ENCODE measurements around the gene ZBTB48. TPM values are rescaled to one million over a fixed set of nuclear protein-coding genes. Genes with fewer than 3 reads are reported as not detected.
"Not testable (repeated sequence)": the region's sequence is repeated elsewhere in the genome, so short reads cannot be mapped to it uniquely, and the experiment has no call there.

ZBTB48 gene
- total RNA-seq, 2 experiments from 2014 or later: 15.0 to 18.3 TPM

DNA sequence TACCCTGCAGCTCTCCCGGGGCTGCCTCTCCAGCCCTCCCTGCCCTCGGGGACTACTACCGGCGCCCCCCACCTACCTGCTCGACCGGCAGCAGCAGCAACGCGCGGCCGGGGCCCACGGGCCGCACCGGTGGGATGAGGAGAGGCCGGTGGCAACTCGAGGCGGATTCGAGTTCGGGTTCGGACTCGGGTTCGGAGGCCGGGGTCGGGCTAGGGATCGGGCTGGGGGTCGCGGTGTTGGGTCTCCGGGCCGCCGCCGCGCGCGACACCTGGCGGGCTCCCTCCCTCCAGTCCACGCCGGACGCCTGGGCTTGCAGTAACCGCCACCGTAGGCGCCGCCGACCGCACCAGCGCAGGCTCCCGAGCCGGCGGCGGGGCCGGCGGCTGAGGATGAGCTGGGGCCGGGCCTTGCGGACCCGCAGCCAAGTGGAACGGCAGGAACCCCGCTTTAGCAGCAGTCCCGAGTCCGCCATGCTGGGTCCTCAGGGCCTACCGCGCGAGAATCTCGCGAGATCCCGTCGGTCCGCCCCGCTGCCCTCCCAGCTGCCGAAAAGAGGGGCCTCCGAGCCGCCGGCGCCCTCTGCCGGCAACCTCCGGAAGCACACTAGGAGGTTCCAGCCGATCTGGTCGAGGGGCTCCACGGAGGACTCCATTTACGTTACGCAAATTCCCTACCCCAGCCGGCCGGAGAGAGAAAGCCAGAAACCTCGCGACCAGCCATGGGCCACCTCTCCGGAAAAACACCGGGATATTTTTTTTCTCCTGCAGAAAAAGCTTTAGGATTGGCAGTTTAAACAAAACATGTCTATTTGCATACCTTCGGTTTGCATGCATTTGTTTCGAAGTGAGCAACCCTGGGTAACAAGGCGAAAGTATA lies 25.5 kb upstream of the ZBTB48 start, which contains the start of gene NOL9:
Gene NOL9, minus strand, starts transcription at position 483 of the 876 bp plus-strand sequence. Its CDS starts 11 bp downstream, at position 472.
- H3K36me3 Mint-ChIP-seq (ENCODE audit: low read depth): peaks cover 5% of the 10 kb centered on the region
- intact Hi-C loops (cut with micrococcal nuclease): loop anchor here (1.0 to 5.0 kb wide), 6 partner anchors 25 to 148 kb away; partner anchors contain the start of genes DNAJC11, PHF13 and ZBTB48
- no peaks in the 10 kb centered on the region for H3K27me3 Mint-ChIP-seq (ENCODE audit: low read depth)
- peak within 1 kb of the TSS; percentile 24 for H3K27ac Mint-ChIP-seq
- peak within 1 kb of the TSS; percentile 80 for H3K4me3 Mint-ChIP-seq
- CTCF ChIA-PET: interaction anchor here (0.6 to 2.8 kb wide), 11 partner anchors 17 to 72 kb away, joined by 3 to 14 read pairs (median 4); partner anchors contain the start of genes PHF13 and ZBTB48
- H3K4me1 Mint-ChIP-seq (ENCODE audit: low read depth): peaks cover 19% of the 10 kb centered on the region
- no peaks in the 10 kb centered on the region for H3K9me3 Mint-ChIP-seq
- peak; percentile 96 for DNase-seq

DNA sequence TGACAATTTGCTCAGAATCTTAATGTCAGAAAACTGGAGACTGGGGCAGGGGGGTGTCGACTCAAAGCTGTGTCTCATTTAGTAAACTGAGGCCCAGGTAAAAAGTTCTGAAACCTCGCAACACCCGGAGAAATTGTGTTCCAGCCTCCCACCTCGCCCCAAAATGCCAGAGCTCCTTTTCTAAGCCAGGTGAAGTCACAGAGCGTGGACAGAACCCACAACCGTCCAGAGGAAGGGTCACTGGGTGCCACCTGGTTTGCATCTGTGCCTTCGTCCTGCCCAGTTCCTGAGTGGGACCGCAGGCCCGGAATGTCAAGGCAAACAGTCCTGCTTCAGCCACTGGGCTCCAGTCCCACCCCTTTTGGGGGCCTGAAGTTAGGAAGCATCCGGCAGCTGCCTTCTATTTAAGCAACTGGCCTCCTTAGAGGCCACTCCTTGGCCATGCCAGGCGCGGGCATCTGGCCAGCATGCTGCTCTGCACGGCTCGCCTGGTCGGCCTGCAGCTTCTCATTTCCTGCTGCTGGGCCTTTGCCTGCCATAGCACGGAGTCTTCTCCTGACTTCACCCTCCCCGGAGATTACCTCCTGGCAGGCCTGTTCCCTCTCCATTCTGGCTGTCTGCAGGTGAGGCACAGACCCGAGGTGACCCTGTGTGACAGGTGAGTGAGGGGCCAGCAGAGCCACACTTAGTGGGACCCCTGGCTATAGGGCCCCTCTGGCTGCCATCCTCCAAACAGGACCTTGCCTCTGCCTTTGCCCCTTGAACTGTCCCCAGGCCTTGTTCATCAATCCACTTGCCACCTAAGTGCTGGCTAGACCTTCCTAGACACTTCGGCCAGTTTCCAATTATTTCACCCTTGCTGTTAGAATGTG lies 24.7 kb upstream of the ZBTB48 start, which contains the start of gene TAS1R1:
Gene TAS1R1, plus strand, starts transcription at position 401 of the 872 bp plus-strand sequence. Its CDS starts 67 bp downstream, at position 468.
- CTCF ChIA-PET: interaction anchor here (0.7 to 2.8 kb wide), 10 partner anchors 17 to 72 kb away, joined by 3 to 14 read pairs (median 4); partner anchors contain the start of genes PHF13 and ZBTB48
- H3K4me3 Mint-ChIP-seq: peak within 1 kb of the TSS; percentile 80
- H3K27me3 Mint-ChIP-seq (ENCODE audit: low read depth): no peaks in the 10 kb centered on the region
- H3K4me1 Mint-ChIP-seq (ENCODE audit: low read depth): peaks cover 19% of the 10 kb centered on the region
- intact Hi-C loops (cut with micrococcal nuclease): loop anchor here (1.0 to 5.0 kb wide), 6 partner anchors 24 to 147 kb away; partner anchors contain the start of genes DNAJC11, PHF13 and ZBTB48
- H3K9me3 Mint-ChIP-seq: no peaks in the 10 kb centered on the region
- DNase-seq: no peak
- H3K27ac Mint-ChIP-seq: peak within 1 kb of the TSS; percentile 24
- H3K36me3 Mint-ChIP-seq (ENCODE audit: low read depth): peaks cover 2% of the 10 kb centered on the region

DNA sequence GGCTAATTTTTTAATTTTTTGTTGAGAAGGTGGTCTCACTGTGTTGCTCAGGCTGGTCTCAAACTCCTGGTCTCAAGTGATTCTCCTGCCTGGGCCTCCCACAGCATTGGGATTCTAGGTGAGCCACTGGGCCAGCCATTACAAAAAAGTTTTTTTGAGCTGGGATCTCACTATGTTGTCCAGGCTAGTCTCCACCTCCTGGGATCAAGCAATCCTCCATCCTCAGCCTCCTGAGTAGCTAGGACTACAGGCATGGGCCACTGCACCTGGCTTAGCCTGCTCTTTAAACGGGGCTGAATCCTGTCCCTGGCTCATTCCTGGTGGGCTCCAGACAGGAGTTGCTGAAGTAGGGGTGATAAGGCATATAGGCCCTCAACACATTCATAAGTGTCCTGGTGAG lies 22.2 kb upstream of the ZBTB48 start:
- H3K4me3 Mint-ChIP-seq: no peak overlapping the region
- CTCF ChIA-PET: interaction anchor here (0.6 kb wide), 2 partner anchors 88 to 91 kb away, joined by 3 to 5 read pairs; no protein-coding TSS in a partner anchor

DNA sequence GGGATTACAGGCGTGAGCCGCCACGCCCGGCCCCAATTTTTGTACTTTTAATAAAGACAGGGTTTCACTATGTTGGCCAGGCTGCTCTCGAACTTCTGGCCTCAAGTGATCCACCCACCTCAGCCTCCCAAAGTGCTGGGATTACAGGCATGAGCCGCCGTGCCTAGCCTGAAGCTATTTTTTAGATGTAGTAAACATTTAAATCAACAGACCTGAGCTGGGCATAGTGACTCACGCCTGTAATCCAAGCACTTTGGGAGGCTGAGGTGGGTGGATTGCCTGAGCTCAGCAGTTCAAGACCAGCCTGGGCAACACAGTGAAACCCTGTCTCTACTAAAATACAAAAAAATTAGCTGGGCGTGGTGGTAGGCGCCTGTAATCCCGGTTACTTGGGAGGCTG lies 20.6 kb upstream of the ZBTB48 start:
- H3K36me3 Mint-ChIP-seq (ENCODE audit: low read depth); H3K27ac Mint-ChIP-seq; H3K4me3 Mint-ChIP-seq; DNase-seq; H3K4me1 Mint-ChIP-seq (ENCODE audit: low read depth); H3K27me3 Mint-ChIP-seq (ENCODE audit: low read depth); H3K9me3 Mint-ChIP-seq; intact Hi-C loops (cut with micrococcal nuclease): not testable (repeated sequence)
- CTCF ChIA-PET: interaction anchor here (0.6 to 0.7 kb wide), 2 partner anchors 72 to 217 kb away, joined by 3 read pairs; no protein-coding TSS in a partner anchor

More for the DNA sequence above, 22.2 kb upstream of the ZBTB48 start:
- Mint-ChIP-seq H3K27ac (no peak overlapping the region), H3K36me3 (ENCODE audit: low read depth) (no peaks in the 10 kb centered on the region), H3K4me1 (ENCODE audit: low read depth) (peaks cover 13% of the 10 kb centered on the region), H3K9me3 (no peaks in the 10 kb centered on the region), H3K27me3 (ENCODE audit: low read depth) (no peaks in the 10 kb centered on the region)
- intact Hi-C loops (cut with micrococcal nuclease): no loop called here
- DNase-seq: no peak

DNA sequence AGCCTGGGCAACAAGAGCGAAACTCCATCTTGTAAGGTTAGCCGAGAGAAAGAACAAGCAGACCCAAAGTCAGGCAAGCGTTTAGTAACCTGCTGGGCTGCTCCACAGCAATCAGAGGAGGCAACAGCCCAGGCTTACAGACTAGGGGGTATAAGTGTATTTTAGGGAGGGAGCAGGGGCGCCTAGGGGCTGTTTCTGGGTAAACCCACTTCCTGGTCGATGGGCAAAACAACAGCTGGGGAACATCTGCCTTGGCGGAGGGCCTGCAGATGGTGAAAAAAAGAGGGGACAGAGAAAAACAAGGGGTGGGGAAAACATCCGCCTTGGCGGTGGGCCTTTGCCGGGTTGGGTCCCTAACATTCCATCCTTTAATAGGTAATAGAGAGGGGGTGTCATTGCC lies 19.5 kb upstream of the ZBTB48 start:
- H3K4me3 Mint-ChIP-seq: no peak overlapping the region
- DNase-seq: no peak
- H3K27ac Mint-ChIP-seq: no peak overlapping the region
- no peaks in the 10 kb centered on the region for H3K36me3 Mint-ChIP-seq (ENCODE audit: low read depth)
- H3K27me3 Mint-ChIP-seq (ENCODE audit: low read depth): no peaks in the 10 kb centered on the region
- CTCF ChIA-PET: no interaction called here
- H3K4me1 Mint-ChIP-seq (ENCODE audit: low read depth): no peaks in the 10 kb centered on the region
- H3K9me3 Mint-ChIP-seq: no peaks in the 10 kb centered on the region
- intact Hi-C loops (cut with micrococcal nuclease): no loop called here

DNA sequence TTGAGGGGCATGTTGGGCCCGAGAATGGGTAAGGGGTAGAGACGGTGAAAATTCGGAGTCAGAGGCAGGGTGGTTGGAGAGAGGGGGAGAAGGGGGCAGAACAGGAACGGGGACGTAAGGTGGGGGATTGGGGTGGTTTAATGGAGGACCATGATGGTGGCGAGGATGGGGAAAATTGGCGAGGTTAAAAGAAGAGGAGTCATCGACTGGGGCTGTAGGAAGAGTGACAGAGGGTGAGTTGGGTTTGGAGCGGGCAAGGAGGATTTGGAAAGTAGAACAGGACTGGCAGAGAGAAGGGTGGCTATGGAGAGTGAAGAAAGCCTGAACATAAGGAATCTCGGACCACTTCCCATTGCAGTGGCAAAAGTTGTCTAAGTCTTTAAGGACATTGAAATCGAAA lies 10.8 kb upstream of the ZBTB48 start:
- Mint-ChIP-seq H3K9me3 (peaks cover 9% of the 10 kb centered on the region), H3K27me3 (ENCODE audit: low read depth) (no peaks in the 10 kb centered on the region), H3K27ac (no peak overlapping the region), H3K4me3 (no peak overlapping the region), H3K36me3 (ENCODE audit: low read depth) (no peaks in the 10 kb centered on the region), H3K4me1 (ENCODE audit: low read depth) (no peaks in the 10 kb centered on the region)
- CTCF ChIA-PET: interaction anchor here (0.6 kb wide), 1 partner anchor 19 kb away, joined by 3 read pairs; no protein-coding TSS in a partner anchor
- intact Hi-C loops (cut with micrococcal nuclease): no loop called here
- no peak for DNase-seq

DNA sequence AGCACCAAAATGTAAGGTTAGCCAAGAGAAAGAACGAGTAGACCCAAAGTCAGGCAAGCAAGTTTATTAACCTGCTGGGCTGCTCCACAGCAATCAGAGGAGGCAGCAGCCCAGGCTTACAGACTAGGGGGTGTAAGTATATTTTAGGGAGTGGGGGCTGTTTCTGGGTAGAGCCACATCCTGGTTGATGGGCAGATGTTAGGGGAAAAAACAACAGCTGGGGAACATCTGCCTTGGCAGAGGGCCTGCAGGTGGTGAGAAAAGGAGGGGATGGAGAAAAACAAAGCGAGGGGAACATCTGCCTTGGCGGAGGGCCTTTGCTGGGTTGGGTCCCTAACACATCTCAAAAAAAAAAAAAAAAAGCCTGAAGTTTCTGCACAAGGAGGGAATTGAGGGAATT lies 9.7 kb upstream of the ZBTB48 start:
- CTCF ChIA-PET: no interaction called here
- no peaks in the 10 kb centered on the region for H3K27me3 Mint-ChIP-seq (ENCODE audit: low read depth)
- intact Hi-C loops (cut with micrococcal nuclease): no loop called here
- H3K27ac Mint-ChIP-seq: no peak overlapping the region
- DNase-seq: no peak
- no peaks in the 10 kb centered on the region for H3K4me1 Mint-ChIP-seq (ENCODE audit: low read depth)
- no peaks in the 10 kb centered on the region for H3K36me3 Mint-ChIP-seq (ENCODE audit: low read depth)
- H3K4me3 Mint-ChIP-seq: no peak overlapping the region
- peaks cover 9% of the 10 kb centered on the region for H3K9me3 Mint-ChIP-seq

DNA sequence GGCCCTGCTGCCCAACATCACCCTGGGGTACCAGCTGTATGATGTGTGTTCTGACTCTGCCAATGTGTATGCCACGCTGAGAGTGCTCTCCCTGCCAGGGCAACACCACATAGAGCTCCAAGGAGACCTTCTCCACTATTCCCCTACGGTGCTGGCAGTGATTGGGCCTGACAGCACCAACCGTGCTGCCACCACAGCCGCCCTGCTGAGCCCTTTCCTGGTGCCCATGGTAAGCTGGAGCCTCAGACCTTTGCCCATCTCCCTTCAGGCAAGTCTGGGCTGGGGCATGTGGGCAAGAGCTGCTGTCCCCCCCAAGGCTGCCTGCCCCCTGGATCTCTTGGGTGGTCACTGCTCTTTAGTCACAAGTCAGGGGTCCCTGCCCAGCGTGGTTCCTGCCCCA lies 8.8 kb upstream of the ZBTB48 start:
- no peak overlapping the region for H3K27ac Mint-ChIP-seq
- peaks cover 9% of the 10 kb centered on the region for H3K9me3 Mint-ChIP-seq
- intact Hi-C loops (cut with micrococcal nuclease): no loop called here
- CTCF ChIA-PET: no interaction called here
- no peak for DNase-seq
- H3K4me1 Mint-ChIP-seq (ENCODE audit: low read depth): no peaks in the 10 kb centered on the region
- no peaks in the 10 kb centered on the region for H3K36me3 Mint-ChIP-seq (ENCODE audit: low read depth)
- no peak overlapping the region for H3K4me3 Mint-ChIP-seq
- H3K27me3 Mint-ChIP-seq (ENCODE audit: low read depth): no peaks in the 10 kb centered on the region

DNA sequence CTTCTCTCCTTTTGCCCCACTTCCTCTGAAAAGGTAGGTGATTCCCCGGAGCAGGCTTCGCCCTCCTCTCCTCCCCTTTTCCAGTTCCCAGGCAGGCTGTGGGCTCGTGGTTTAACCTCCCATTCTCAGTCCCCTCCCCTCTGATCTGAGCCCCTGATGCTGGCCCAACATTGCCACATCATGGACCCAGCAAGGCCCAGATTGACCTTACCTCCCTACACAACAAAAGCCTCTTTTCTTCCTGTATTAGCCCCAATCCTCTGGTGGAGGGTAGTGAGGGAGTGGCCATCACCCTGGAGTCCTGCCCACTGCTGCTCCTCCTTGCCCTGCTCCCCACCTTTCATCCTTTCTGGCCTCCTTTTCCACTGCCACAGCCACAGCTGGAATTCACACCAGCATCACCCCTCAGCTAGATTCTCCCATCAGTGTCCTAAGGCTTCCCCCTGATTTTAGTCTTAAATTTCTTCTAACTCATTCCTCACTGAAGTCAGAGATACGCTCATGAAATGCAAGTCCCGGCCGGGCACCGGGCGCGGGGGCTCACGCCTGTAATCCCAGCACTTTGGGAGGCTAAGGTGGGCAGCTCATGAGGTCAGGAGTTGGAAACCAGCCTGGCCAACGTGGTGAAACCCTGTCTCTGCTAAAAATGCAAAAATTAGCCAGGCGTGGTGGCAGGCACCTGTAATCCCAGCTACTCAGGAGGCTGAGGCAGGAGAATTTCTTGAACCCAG lies 7.0 kb upstream of the ZBTB48 start:
- Mint-ChIP-seq H3K4me1 (ENCODE audit: low read depth) (no peaks in the 10 kb centered on the region), H3K36me3 (ENCODE audit: low read depth) (no peaks in the 10 kb centered on the region), H3K9me3 (peaks cover 9% of the 10 kb centered on the region), H3K4me3 (no peak overlapping the region), H3K27ac (no peak overlapping the region), H3K27me3 (ENCODE audit: low read depth) (no peaks in the 10 kb centered on the region)
- intact Hi-C loops (cut with micrococcal nuclease): no loop called here
- no peak for DNase-seq
- CTCF ChIA-PET: interaction anchor here (0.7 to 0.8 kb wide), 2 partner anchors 11 to 1214 kb away, joined by 3 to 4 read pairs; no protein-coding TSS in a partner anchor

DNA sequence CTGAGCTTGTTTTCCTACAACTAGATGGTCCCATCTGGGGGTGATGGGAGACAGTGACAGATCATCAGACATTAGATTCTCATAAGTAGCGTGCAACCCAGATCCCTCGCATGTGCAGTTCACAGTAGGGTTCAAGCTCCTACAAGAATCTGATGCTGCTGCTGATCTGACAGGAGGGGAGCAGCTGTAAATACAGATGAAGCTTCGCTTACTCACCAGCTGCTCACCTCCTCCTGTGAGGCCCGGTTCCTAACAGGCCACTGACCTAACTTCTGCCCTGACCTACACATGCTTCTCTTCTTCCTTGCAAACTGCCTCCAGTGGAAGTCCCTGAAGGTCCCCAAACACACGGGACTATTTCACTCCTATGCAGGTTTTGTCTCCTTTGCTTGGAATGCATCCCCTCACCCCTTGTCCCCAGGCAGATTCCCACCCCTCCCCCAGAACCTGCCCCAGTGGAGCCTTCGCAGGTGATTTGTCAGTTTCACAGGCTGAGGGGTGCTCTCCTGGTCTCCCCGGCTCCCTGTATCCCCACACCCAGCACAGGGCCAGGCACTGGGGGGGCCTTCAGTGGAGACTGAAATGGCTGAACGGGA lies 5.7 kb upstream of the ZBTB48 start:
- Mint-ChIP-seq H3K27ac (no peak overlapping the region), H3K36me3 (ENCODE audit: low read depth) (no peaks in the 10 kb centered on the region), H3K27me3 (ENCODE audit: low read depth) (no peaks in the 10 kb centered on the region), H3K9me3 (peaks cover 9% of the 10 kb centered on the region), H3K4me3 (no peak overlapping the region), H3K4me1 (ENCODE audit: low read depth) (peaks cover 2% of the 10 kb centered on the region)
- intact Hi-C loops (cut with micrococcal nuclease): no loop called here
- DNase-seq: no peak
- CTCF ChIA-PET: interaction anchor here (0.6 kb wide), 1 partner anchor 12 kb away, joined by 4 read pairs; no protein-coding TSS in a partner anchor

DNA sequence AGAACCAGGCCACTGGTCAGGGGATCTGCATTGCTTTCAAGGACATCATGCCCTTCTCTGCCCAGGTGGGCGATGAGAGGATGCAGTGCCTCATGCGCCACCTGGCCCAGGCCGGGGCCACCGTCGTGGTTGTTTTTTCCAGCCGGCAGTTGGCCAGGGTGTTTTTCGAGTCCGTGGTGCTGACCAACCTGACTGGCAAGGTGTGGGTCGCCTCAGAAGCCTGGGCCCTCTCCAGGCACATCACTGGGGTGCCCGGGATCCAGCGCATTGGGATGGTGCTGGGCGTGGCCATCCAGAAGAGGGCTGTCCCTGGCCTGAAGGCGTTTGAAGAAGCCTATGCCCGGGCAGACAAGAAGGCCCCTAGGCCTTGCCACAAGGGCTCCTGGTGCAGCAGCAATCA lies 5.0 kb upstream of the ZBTB48 start:
- H3K27ac Mint-ChIP-seq: no peak overlapping the region
- intact Hi-C loops (cut with micrococcal nuclease): no loop called here
- CTCF ChIA-PET: interaction anchor here (0.7 kb wide), 1 partner anchor 207 kb away, joined by 3 read pairs; no protein-coding TSS in a partner anchor
- H3K9me3 Mint-ChIP-seq: peaks cover 9% of the 10 kb centered on the region
- H3K4me1 Mint-ChIP-seq (ENCODE audit: low read depth): peaks cover 9% of the 10 kb centered on the region
- no peak for DNase-seq
- peaks cover under 1% of the 10 kb centered on the region for H3K36me3 Mint-ChIP-seq (ENCODE audit: low read depth)
- no peak overlapping the region for H3K4me3 Mint-ChIP-seq
- H3K27me3 Mint-ChIP-seq (ENCODE audit: low read depth): no peaks in the 10 kb centered on the region

All from activated naive CD4-positive, alpha-beta T cell treated with anti-CD3 and anti-CD28 coated beads for 36 hours (primary cell).